Astrocyte (in vitro differentiated cells and primary cell): Measurements from ENCODE around the gene DHRS7. TPM values are rescaled to one million over a fixed set of nuclear protein-coding genes. Genes with fewer than 3 reads are reported as not detected.

Experiments
- DNase-seq: peaks from one replicate; pipeline ENCODE4 v3.0.0-alpha.2; 2010; ENCODE audit warnings: low read depth
- FAIRE-seq: peaks from 2 replicates; lab custom pipeline; 2011; peaks lifted over from hg19 to GRCh38; lab: Jason Lieb, UNC
- H2AFZ ChIP-seq: 2 replicates; pipeline ENCODE4 v1.6.0; 2012; ENCODE audit warnings: low read depth, low read length, inconsistent platforms
- H3K27ac ChIP-seq: 2 replicates; pipeline ENCODE4 v1.5.1; 2011; ENCODE audit warnings: low read depth, low read length, inconsistent platforms
- H3K27me3 ChIP-seq: 2 replicates; pipeline ENCODE4 v1.6.0; 2011; ENCODE audit warnings: low read length, inconsistent platforms; ENCODE audit not compliant: insufficient read depth
- H3K36me3 ChIP-seq: 2 replicates; pipeline ENCODE4 v1.5.1; 2011; ENCODE audit warnings: low read length, inconsistent platforms; ENCODE audit not compliant: insufficient read depth
- H3K4me1 ChIP-seq: 2 replicates; pipeline ENCODE4 v1.5.1; 2011; ENCODE audit warnings: low read length, inconsistent platforms; ENCODE audit not compliant: insufficient read depth
- H3K4me2 ChIP-seq: 2 replicates; pipeline ENCODE4 v1.6.0; 2012; ENCODE audit warnings: low read length, inconsistent platforms
- H3K4me3 ChIP-seq: 2 replicates; pipeline ENCODE4 v1.5.1; 2011; ENCODE audit warnings: low read depth, mild to moderate bottlenecking, low read length, inconsistent platforms; ENCODE audit not compliant: insufficient read depth
- H3K79me2 ChIP-seq: 2 replicates; pipeline ENCODE4 v1.6.0; 2012; ENCODE audit warnings: mild to moderate bottlenecking, low read length, inconsistent platforms; ENCODE audit not compliant: insufficient read depth
- H3K9ac ChIP-seq: 2 replicates; pipeline ENCODE4 v1.6.0; 2012; ENCODE audit warnings: mild to moderate bottlenecking, low read length, inconsistent platforms
- H3K9me3 ChIP-seq: 2 replicates; pipeline ENCODE4 v1.5.1; 2012; ENCODE audit warnings: low read depth, mild to moderate bottlenecking, low read length, inconsistent platforms; ENCODE audit not compliant: insufficient read depth
- H4K20me1 ChIP-seq: 2 replicates; pipeline ENCODE4 v1.6.0; 2012; ENCODE audit warnings: low read length, inconsistent platforms; ENCODE audit not compliant: insufficient read depth
- H3K27ac Mint-ChIP-seq: one replicate; pipeline ENCODE4 v1.8.0; 2021; ENCODE audit warnings: mild to moderate bottlenecking, mixed read lengths; ENCODE audit not compliant: unreplicated experiment
- H3K27me3 Mint-ChIP-seq: one replicate; pipeline ENCODE4 v1.8.0; 2021; ENCODE audit warnings: low read depth, mixed read lengths; ENCODE audit not compliant: unreplicated experiment
- H3K36me3 Mint-ChIP-seq: one replicate; pipeline ENCODE4 v1.8.0; 2021; ENCODE audit warnings: low read depth, mixed read lengths; ENCODE audit not compliant: unreplicated experiment
- H3K4me1 Mint-ChIP-seq: one replicate; pipeline ENCODE4 v1.8.0; 2021; ENCODE audit warnings: low read depth, mixed read lengths; ENCODE audit not compliant: unreplicated experiment
- H3K4me3 Mint-ChIP-seq: one replicate; pipeline ENCODE4 v1.8.0; 2021; ENCODE audit warnings: mild to moderate bottlenecking, moderate library complexity, mixed read lengths; ENCODE audit not compliant: unreplicated experiment
- H3K9me3 Mint-ChIP-seq: one replicate; pipeline ENCODE4 v1.8.0; 2021; ENCODE audit warnings: mild to moderate bottlenecking, mixed read lengths; ENCODE audit not compliant: unreplicated experiment
- CTCF ChIP-seq: IDR thresholded peaks from 2 replicates; pipeline ENCODE4 v1.5.1; 2011; ENCODE audit warnings: low read depth, mild to moderate bottlenecking, inconsistent platforms, low read length, moderate library complexity; ENCODE audit not compliant: insufficient read depth
- EZH2 ChIP-seq: IDR thresholded peaks from 2 replicates; pipeline ENCODE4 v1.6.1; 2012; ENCODE audit warnings: mild to moderate bottlenecking, low read length, inconsistent platforms; ENCODE audit not compliant: insufficient read depth
- total RNA-seq: library from RNA; stranded (reverse); gene quantifications from 2 replicates; pipeline ENCODE4 v1.2.1, GENCODE V29; 2021

DHRS7 gene
- total RNA-seq, 1 donor from 2014 or later = 62.5 TPM

- Mint-ChIP-seq H3K9me3 (no peaks in the 10 kb centered on the region), H3K4me1 (peaks cover 5% of the 10 kb centered on the region), H3K27me3 (peaks cover 4% of the 10 kb centered on the region), H3K4me3 (peak overlapping the region; percentile 58), H3K27ac (no peak overlapping the region), H3K36me3 (no peaks in the 10 kb centered on the region)
- peak overlapping the region; percentile 43 for H3K4me3 ChIP-seq
- peaks cover 2% of the 10 kb centered on the region for H3K4me1 ChIP-seq
- FAIRE-seq (peak; percentile 64), DNase-seq (peak; percentile 46)
- peak overlapping the region; percentile 7 for H2AFZ ChIP-seq
- no peaks in the 10 kb centered on the region for H3K27me3 ChIP-seq
- H3K4me2 ChIP-seq = peak overlapping the region; percentile 76
- no peaks in the 10 kb centered on the region for H3K9me3 ChIP-seq
- peak overlapping the region; percentile 47 for H3K9ac ChIP-seq
- H3K27ac ChIP-seq = no peak overlapping the region
- no peaks in the 10 kb centered on the region for H3K36me3 ChIP-seq
- H3K79me2 ChIP-seq = no peaks in the 10 kb centered on the region
- H4K20me1 ChIP-seq = no peaks in the 10 kb centered on the region
- TF ChIP-seq EZH2 (no peak), CTCF (peak; percentile 78)
These were observed 19.1 kb upstream of the DHRS7 start for GRCh38 chr14:60184146-60184904.

GRCh38 chr14:60183741-60184140 lies 18.5 kb upstream of the DHRS7 start:
- Histone ChIP-seq H3K4me3 (peak overlapping the region; percentile 43), H3K36me3 (no peaks in the 10 kb centered on the region), H2AFZ (peak overlapping the region; percentile 7), H3K4me2 (peak overlapping the region; percentile 76), H3K27ac (no peak overlapping the region), H3K4me1 (peaks cover 5% of the 10 kb centered on the region), H4K20me1 (no peaks in the 10 kb centered on the region), H3K9me3 (no peaks in the 10 kb centered on the region), H3K79me2 (no peaks in the 10 kb centered on the region), H3K27me3 (no peaks in the 10 kb centered on the region), H3K9ac (peak overlapping the region; percentile 47)
- Mint-ChIP-seq H3K4me3 (peak overlapping the region; percentile 22), H3K9me3 (no peaks in the 10 kb centered on the region), H3K27me3 (peaks cover 4% of the 10 kb centered on the region), H3K27ac (no peak overlapping the region), H3K36me3 (no peaks in the 10 kb centered on the region), H3K4me1 (peaks cover 7% of the 10 kb centered on the region)
- FAIRE-seq (no peak), DNase-seq (no peak)
- no peak for TF ChIP-seq CTCF
- no peak for TF ChIP-seq EZH2

GRCh38 chr14:60183138-60183537 lies 17.9 kb upstream of the DHRS7 start:
- H3K36me3 Mint-ChIP-seq = no peaks in the 10 kb centered on the region
- H4K20me1 ChIP-seq = no peaks in the 10 kb centered on the region
- peaks cover 7% of the 10 kb centered on the region for H3K4me1 Mint-ChIP-seq
- TF ChIP-seq EZH2 (no peak), CTCF (no peak)
- peaks cover 4% of the 10 kb centered on the region for H3K27me3 Mint-ChIP-seq
- H2AFZ ChIP-seq = no peak overlapping the region
- H3K79me2 ChIP-seq = no peaks in the 10 kb centered on the region
- no peak overlapping the region for H3K9ac ChIP-seq
- no peak for DNase-seq
- H3K4me2 ChIP-seq = no peak overlapping the region
- H3K9me3 Mint-ChIP-seq = no peaks in the 10 kb centered on the region
- no peaks in the 10 kb centered on the region for H3K36me3 ChIP-seq
- no peak overlapping the region for H3K4me3 Mint-ChIP-seq
- no peaks in the 10 kb centered on the region for H3K27me3 ChIP-seq
- no peak overlapping the region for H3K4me3 ChIP-seq
- no peak overlapping the region for H3K27ac ChIP-seq
- H3K27ac Mint-ChIP-seq = no peak overlapping the region
- H3K9me3 ChIP-seq = no peaks in the 10 kb centered on the region
- peaks cover 5% of the 10 kb centered on the region for H3K4me1 ChIP-seq
- FAIRE-seq = no peak
